Endothelial cell of umbilical vein (primary cell): ENCODE results near the gene ANGPTL1. TPM values are rescaled to one million over a fixed set of nuclear protein-coding genes. Genes with fewer than 3 reads are reported as not detected.

Source experiments
- BruUV-seq: library from RNA; stranded (reverse); fragments of 400-500 nt; replicated peaks from 2 replicates; lab custom pipeline; 2021; lab: Mats Ljungman, UMichigan
- CTCF ChIA-PET: fragments of 300-600, 350-600 bp; sonication (Branson Sonifier 250); formaldehyde crosslinking; loops from one replicate; lab custom pipeline; 2021; ENCODE audit warnings: antibody characterized with exemption, inconsistent platforms; lab: Charles Lee
- POLR2A ChIA-PET: fragments of 300-600, 350-600 bp; sonication (Branson Sonifier 250); formaldehyde crosslinking; loops from one replicate; lab custom pipeline; 2021; ENCODE audit warnings: antibody characterized with exemption, inconsistent platforms; lab: Charles Lee
- DNase-seq: peaks from one replicate; pipeline ENCODE4 v3.0.0-alpha.2; 2011; ENCODE audit warnings: low read depth, low spot score
- FAIRE-seq: peaks from 2 replicates; lab custom pipeline; 2011; peaks lifted over from hg19 to GRCh38; lab: Jason Lieb, UNC
- H2AFZ ChIP-seq: 2 replicates; pipeline ENCODE4 v1.6.0; 2012; ENCODE audit warnings: low read depth, low read length, control low read depth, inconsistent platforms
- H3K27ac ChIP-seq: 2 replicates; pipeline ENCODE4 v1.5.1; 2011; ENCODE audit warnings: low read depth, mild to moderate bottlenecking, control low read depth, low read length, moderate library complexity; ENCODE audit not compliant: insufficient read depth
- H3K27me3 ChIP-seq, 2 experiments: 2 replicates each; pipeline versions ENCODE4 v1.6.0 to v1.6.1; 2011; ENCODE audit warnings: low read length in 2 of 2, mixed read lengths in 1 of 2; ENCODE audit not compliant: control insufficient read depth in 2 of 2, insufficient read depth in 2 of 2
- H3K36me3 ChIP-seq, 2 experiments: 2 replicates in 1 of 2; 3 replicates in 1 of 2; pipeline ENCODE4 v1.5.1; 2011; ENCODE audit warnings: low read length in 2 of 2, mild to moderate bottlenecking in 1 of 2, moderate library complexity in 1 of 2; ENCODE audit not compliant: control insufficient read depth in 2 of 2, insufficient read depth in 2 of 2; ENCODE audit errors: extremely low read depth in 1 of 2
- H3K4me1 ChIP-seq: 3 replicates; pipeline ENCODE4 v1.5.1; 2011; ENCODE audit warnings: mild to moderate bottlenecking, low read length; ENCODE audit not compliant: control insufficient read depth, insufficient read depth; ENCODE audit errors: extremely low read depth
- H3K4me2 ChIP-seq: 2 replicates; pipeline ENCODE4 v1.6.1; 2011; ENCODE audit warnings: low read length, control low read depth, mixed read lengths; ENCODE audit not compliant: insufficient read depth
- H3K4me3 ChIP-seq, 3 experiments: fragments of 200-600 bp in 1 of 3; sonication (generic), shearing (Covaris generic) in 1 of 3; replicated peaks in 1 of 3; 2 replicates each; pipeline ENCODE4 v1.5.1; 2011 to 2016; ENCODE audit warnings: control low read depth in 3 of 3, low read length in 3 of 3, mild to moderate bottlenecking in 2 of 3, inconsistent platforms in 1 of 3, low read depth in 1 of 3, moderate library complexity in 1 of 3; ENCODE audit not compliant: insufficient read depth in 1 of 3
- H3K79me2 ChIP-seq: 2 replicates; pipeline ENCODE4 v1.6.0; 2012; ENCODE audit warnings: low read length, inconsistent platforms; ENCODE audit not compliant: control insufficient read depth, insufficient read depth
- H3K9ac ChIP-seq: replicated peaks from 2 replicates; pipeline ENCODE3; 2011; ENCODE audit warnings: low read length, control low read depth; ENCODE audit not compliant: insufficient read depth; ENCODE audit errors: extremely low read depth
- H3K9me1 ChIP-seq: replicated peaks from 3 replicates; pipeline ENCODE4 v1.6.0; 2011; ENCODE audit warnings: mild to moderate bottlenecking, low read length; ENCODE audit not compliant: control insufficient read depth, insufficient read depth; ENCODE audit errors: extremely low read depth
- H3K9me3 ChIP-seq: replicated peaks from 2 replicates; pipeline ENCODE4 v1.5.1; 2012; ENCODE audit warnings: low read length, inconsistent platforms; ENCODE audit not compliant: control insufficient read depth, insufficient read depth
- H4K20me1 ChIP-seq: replicated peaks from 2 replicates; pipeline ENCODE3; 2011; ENCODE audit warnings: mild to moderate bottlenecking, low read length; ENCODE audit not compliant: control insufficient read depth, insufficient read depth; ENCODE audit errors: extremely low read depth
- EZH2 ChIP-seq: IDR thresholded peaks from 2 replicates; pipeline ENCODE4 v1.6.1; 2012; ENCODE audit warnings: borderline replicate concordance, low read depth, mild to moderate bottlenecking, moderate library complexity, low read length, inconsistent platforms; ENCODE audit not compliant: severe bottlenecking
- FOS ChIP-seq: IDR thresholded peaks from 2 replicates; pipeline ENCODE4 v1.6.1; 2011; ENCODE audit warnings: mild to moderate bottlenecking, low read length, moderate library complexity, borderline replicate concordance; ENCODE audit not compliant: insufficient read depth
- GATA2 ChIP-seq: IDR thresholded peaks from 2 replicates; pipeline ENCODE4 v1.7.0; 2011; ENCODE audit warnings: low read depth, mild to moderate bottlenecking, moderate library complexity, mixed read lengths, low read length; ENCODE audit not compliant: insufficient read length, insufficient read depth
- JUN ChIP-seq: IDR thresholded peaks from 2 replicates; pipeline ENCODE4 v1.6.1; 2011; ENCODE audit warnings: borderline replicate concordance, low read depth; ENCODE audit not compliant: insufficient read length, insufficient read depth
- MAX ChIP-seq: IDR thresholded peaks from 2 replicates; pipeline ENCODE4 v1.6.1; 2011; ENCODE audit not compliant: insufficient read depth, insufficient read length
- MYC ChIP-seq: IDR thresholded peaks from one replicate; pipeline ENCODE4 v1.6.1; 2011; ENCODE audit warnings: mild to moderate bottlenecking, low read depth, low read length
- POLR2A ChIP-seq: IDR thresholded peaks from 2 replicates; pipeline ENCODE4 v1.6.1; 2012; ENCODE audit warnings: low read depth, mild to moderate bottlenecking, control low read depth, low read length
- POLR2AphosphoS5 ChIP-seq: IDR thresholded peaks from 2 replicates; pipeline ENCODE4 v1.6.1; 2012; ENCODE audit warnings: low read depth, mild to moderate bottlenecking, control low read depth, low read length, moderate library complexity; ENCODE audit not compliant: insufficient read depth
- dilution Hi-C: fragments of 300-500 bp; cut with MboI; formaldehyde crosslinking; loops from one replicate; pipeline ENCODE4 v1.15.0; 2019; ENCODE audit warnings: low sequenced_read_pairs; ENCODE audit not compliant: extremely low pct_ligation_motif_present
- intact Hi-C: fragments of 100-400 bp; cut with micrococcal nuclease; formaldehyde crosslinking; loops from one replicate; pipeline ENCODE4 v1.10.0; 2022
- polyA plus RNA-seq, 4 experiments: library from polyadenylated mRNA; depleted of rRNA in 3 of 4; stranded (reverse) in 3 of 4; unstranded in 1 of 4; fragments of >200 nt; gene quantifications; 2 replicates each; pipeline versions ENCODE4 v1.2.1 to v1.2.3, GENCODE V29; 2011 to 2012; ENCODE audit warnings: missing spikeins in 1 of 4
- total RNA-seq: library from RNA; stranded (reverse); gene quantifications from 2 replicates; pipeline ENCODE4 v1.2.3, GENCODE V29; 2021
- TF ChIP-seq, protein P1 (sequence below), 2 donors: IDR thresholded peaks; 1 replicate in 1 of 2; 2 replicates in 1 of 2; pipeline ENCODE4 v1.5.1; 2011; ENCODE audit warnings: low read length in 2 of 2, mild to moderate bottlenecking in 2 of 2, moderate library complexity in 2 of 2, control low read depth in 1 of 2, inconsistent platforms in 1 of 2, low read depth in 1 of 2; ENCODE audit not compliant: insufficient read depth in 1 of 2; ENCODE audit errors: extremely low read depth in 1 of 2

ANGPTL1 gene
- total and polyA plus RNA-seq, 2 donors (not counting 3 experiments of a cell fraction or from before 2014, with no cell fraction given) = 0.15 TPM; not detected in 1

- DNase-seq (no peak), FAIRE-seq (no peak)
- TF ChIP-seq EZH2 = no peak
- TF ChIP-seq JUN = no peak
- no peak for TF ChIP-seq GATA2
- TF ChIP-seq FOS = no peak
- TF ChIP-seq MYC = no peak
- TF ChIP-seq MAX = no peak
- no peak for TF ChIP-seq POLR2AphosphoS5
- TF ChIP-seq, protein P1, sequence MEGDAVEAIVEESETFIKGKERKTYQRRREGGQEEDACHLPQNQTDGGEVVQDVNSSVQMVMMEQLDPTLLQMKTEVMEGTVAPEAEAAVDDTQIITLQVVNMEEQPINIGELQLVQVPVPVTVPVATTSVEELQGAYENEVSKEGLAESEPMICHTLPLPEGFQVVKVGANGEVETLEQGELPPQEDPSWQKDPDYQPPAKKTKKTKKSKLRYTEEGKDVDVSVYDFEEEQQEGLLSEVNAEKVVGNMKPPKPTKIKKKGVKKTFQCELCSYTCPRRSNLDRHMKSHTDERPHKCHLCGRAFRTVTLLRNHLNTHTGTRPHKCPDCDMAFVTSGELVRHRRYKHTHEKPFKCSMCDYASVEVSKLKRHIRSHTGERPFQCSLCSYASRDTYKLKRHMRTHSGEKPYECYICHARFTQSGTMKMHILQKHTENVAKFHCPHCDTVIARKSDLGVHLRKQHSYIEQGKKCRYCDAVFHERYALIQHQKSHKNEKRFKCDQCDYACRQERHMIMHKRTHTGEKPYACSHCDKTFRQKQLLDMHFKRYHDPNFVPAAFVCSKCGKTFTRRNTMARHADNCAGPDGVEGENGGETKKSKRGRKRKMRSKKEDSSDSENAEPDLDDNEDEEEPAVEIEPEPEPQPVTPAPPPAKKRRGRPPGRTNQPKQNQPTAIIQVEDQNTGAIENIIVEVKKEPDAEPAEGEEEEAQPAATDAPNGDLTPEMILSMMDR (IDR thresholded peaks at IDR 0.05; ENCODE audit: extremely low read depth in 1 of 2, insufficient read depth in 1 of 2, low read depth in 1 of 2, low read length in 2 of 2) = no peak
- no peak for TF ChIP-seq POLR2A
- H3K36me3 ChIP-seq = peaks cover 0 to 2% of the 10 kb centered on the region in 2 experiments
- BruUV-seq = no TSS peak
- no peaks in the 10 kb centered on the region for H3K79me2 ChIP-seq
- CTCF ChIA-PET = interaction anchor here (1.1 kb wide), 2 partner anchors 26 to 192 kb away, joined by 3 read pairs; no protein-coding TSS in a partner anchor
- H3K9me1 ChIP-seq = no peaks in the 10 kb centered on the region
- H3K27ac ChIP-seq = no peak overlapping the region
- H3K4me2 ChIP-seq = no peak overlapping the region
- H3K9ac ChIP-seq = no peak overlapping the region
- intact Hi-C loops (no loop called here), dilution Hi-C loops (no loop called here)
- POLR2A ChIA-PET = no interaction called here
- no peaks in the 10 kb centered on the region for H3K4me1 ChIP-seq
- no peaks in the 10 kb centered on the region for H3K9me3 ChIP-seq
- no peaks in the 10 kb centered on the region for H3K27me3 ChIP-seq
- H4K20me1 ChIP-seq = no peaks in the 10 kb centered on the region
- no peak overlapping the region for H3K4me3 ChIP-seq
- H2AFZ ChIP-seq = no peak overlapping the region
Measured at GRCh38 chr1:178810585-178810984, 60.3 kb downstream of the ANGPTL1 start.
